NCI-H774 (cell line): ENCODE measurements around the gene MRC1.

Experiments used
- DNase-seq: peaks from one replicate; lab custom pipeline; 2025; lab: John Stamatoyannopoulos, UW

The MRC1 gene

GRCh38 chr10:17795813-17796594 is 13.1 kb upstream of the MRC1 start:
- DNase-seq = no peak

DNA sequence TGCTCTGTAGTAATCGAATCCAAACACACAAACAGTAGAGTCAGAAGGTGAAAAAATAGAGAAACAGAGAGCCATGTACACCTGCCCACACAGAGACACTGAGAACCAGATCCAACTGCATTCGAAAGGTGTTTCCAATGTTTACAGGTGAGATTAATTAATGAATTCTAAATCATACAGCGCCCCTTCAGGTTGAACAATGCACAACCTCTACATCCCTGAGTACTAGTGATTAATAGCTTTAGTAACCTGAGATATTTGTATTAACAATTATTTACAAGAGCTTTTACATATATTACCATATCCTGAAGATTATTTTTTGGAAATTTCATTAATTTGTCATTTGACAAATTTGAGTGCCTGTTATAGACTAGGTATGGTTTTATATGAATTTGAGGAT is 7.6 kb upstream of the MRC1 start:
- DNase-seq = peak; percentile 6

DNA sequence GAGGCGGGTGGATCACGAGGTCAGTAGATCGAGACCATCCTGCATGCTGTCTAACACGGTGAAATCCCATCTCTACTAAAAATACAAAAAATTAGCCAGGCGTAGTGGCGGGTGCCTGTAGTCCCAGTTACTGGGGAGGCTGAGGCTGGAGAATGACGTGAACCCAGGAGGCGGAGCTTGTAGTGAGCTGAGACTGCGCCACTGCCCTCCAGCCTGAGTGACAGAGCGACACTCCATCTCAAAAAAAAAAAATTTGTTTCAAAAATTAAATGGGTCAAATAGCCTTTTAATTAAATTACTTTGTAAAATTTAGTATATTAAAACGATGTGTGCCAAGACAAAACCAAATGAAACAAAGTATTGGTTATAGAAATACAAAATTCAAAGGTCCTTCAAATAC is 6.8 kb upstream of the MRC1 start:
- no peak for DNase-seq

- DNase-seq = no peak
Measured at GRCh38 chr10:17802976-17803375, 6.2 kb upstream of the MRC1 start.

GRCh38 chr10:17805330-17805729 is 3.8 kb upstream of the MRC1 start:
- no peak for DNase-seq

DNA sequence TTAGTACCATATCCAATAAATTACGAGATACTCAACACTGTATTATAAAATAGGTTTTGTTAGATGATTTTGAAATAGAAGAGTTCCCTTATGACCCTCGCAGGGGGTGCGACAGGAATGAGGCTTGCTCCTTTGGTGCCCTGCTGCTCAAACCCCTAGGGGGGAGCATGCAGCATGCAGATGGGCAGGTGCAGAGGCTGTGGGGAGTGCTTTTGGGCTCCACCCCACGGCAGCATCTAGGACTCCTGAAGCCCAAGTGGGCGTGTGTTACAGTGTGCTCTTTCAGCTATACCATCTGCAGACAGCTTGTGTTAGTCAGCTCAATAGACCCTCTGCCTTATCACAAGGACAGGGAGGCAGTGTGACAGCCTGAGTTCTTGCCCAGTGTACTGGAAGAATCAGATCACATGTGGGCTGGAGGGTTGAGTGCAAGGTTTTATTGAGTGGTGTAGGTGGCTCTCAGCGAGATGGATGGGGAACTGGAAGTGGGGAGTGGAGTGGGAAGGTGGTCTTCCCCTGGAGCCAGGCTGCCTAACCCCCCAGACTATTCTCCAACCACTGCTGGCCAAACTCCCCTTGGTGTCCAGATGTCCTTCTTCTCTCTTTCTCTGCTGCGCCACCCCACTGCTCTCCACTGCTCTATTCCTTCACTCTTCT is 3.1 kb upstream of the MRC1 start:
- no peak for DNase-seq

- no peak for DNase-seq
Measured at GRCh38 chr10:17811146-17811865, 2.2 kb downstream of the MRC1 start.

DNA sequence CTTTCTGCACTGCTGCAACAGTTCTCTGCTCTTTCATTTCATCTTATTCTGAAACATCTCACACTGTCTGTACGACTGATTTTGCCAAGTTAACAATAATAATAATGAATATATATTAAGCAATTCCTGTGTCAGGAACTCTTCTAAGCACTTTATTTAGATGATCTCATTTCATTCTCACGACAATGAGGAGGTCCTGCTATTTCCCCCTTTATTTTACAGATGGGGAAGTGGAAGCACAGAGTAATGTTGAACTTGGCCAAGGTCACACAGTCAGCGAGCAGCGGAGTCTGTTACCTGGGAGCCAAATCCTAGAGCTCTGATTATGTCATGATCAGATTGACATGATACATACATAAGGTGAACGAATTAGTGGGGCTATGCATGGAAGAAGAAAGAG is 5.8 kb downstream of the MRC1 start:
- DNase-seq = no peak

- DNase-seq = no peak
Measured at GRCh38 chr10:17816199-17816598, 7.1 kb downstream of the MRC1 start.

DNA sequence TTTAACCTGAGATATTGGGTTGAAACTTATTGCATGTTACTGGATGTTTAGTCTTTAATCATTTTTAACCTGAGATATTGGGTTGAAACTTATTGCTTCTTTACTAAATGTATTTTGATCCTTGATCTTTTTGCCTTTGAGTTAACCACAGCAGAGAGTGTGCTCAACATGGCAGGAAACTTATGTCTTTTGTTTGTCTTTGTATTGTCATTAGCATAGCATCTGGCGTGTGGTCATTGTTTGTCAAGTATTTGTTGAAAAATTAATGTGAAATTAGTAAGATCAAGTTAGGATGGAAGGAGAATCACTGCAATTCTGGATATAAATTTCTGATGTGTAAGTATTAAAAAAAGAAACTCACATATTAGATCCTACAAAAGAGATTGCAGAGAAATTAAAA is 8.2 kb downstream of the MRC1 start:
- no peak for DNase-seq

GRCh38 chr10:17817790-17818189 is 8.6 kb downstream of the MRC1 start:
- DNase-seq = no peak

DNA sequence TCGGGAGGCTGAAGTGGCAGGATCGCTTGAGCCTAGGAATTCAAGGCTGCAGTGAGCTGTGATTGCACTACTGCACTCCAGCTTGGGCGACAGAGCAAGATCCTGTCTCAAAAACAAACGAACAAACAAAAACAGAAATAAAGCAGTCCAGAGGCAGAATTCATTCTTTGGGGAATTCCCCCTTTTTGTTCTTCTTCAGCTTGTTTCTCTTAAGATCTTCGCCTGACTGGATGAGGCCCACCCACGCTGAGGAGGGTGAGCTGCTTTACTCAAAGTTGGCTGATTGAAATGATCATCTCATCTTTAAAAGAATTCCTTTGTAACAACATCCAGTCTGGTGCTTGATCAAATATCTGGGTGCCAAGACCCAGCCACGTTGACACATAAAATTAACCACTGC is 10.7 kb downstream of the MRC1 start:
- DNase-seq = no peak

DNA sequence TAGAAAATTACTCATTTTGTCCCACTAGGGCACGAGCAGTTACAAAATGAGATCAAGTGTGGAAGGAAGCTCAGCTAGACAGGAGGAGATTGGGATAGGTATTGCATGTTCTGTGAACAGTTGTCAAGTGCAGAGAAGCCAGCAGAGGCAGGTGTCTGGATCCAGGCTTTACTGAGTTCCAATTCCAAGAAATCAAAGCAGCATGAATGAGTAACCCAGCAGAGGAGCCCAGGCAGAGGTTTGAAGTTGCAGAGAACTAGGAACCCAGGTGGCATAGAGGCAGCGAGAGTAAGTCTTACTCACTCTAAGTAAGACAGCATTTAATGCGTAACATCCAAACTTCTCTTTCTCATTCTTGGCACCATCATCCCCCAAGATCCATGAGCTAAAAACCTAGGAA is 11.8 kb downstream of the MRC1 start:
- DNase-seq = no peak

DNA sequence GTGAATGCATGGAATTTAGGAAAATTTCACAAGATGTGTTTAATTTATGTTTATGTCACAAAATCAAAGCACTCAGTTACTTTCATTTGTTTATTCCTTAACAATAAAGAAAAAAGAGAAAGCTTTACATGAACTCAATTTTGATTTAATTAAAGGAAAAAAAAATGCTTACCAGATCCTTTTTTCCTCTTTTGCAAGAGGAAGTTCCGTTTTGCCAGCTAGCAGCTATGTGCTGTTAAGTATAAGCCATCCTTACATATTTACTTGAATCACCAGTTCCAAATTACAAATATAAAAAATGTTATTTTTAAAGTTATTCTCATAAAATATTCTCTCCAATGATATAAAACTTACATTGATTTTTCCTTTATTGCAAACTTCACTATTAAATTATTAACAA is 12.7 kb downstream of the MRC1 start:
- no peak for DNase-seq

DNA sequence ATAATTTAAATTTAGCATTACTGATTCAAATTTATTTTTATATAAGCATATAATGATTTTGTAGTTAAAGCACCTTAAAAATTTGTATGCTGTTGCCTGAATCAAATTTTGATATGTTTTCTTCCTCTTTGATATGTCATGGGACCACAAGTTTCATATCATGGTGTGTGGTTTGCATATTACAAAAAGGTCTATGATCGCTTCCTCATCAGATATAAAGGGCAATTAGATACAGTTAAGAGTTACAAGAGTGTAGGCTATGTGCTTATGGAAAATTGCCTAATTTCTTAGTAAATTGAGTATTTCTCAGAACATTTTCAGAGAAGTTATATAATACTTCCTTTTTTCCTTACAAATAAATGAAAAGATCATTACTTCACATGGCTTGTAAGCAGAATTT is 22.2 kb downstream of the MRC1 start:
- DNase-seq = no peak

DNA sequence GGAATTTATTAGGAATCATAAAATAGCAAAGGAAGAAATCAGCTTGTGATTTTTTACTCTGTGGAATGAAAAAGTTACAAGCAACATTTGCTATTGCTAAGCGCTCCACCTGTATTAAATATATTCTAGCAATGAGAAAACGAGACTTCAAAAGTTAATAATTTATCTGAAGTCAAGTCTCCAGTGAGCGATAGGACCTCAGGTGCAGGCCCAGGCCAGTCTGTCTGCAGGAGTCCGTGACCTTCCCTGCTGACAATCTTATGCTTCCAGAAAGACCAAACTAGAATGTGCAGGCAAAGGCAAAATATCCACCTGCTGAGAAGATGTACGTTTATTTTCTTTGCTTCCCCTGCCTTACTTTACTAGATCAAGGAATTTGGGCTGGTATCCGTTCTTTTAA is 22.7 kb downstream of the MRC1 start:
- DNase-seq = no peak

DNA sequence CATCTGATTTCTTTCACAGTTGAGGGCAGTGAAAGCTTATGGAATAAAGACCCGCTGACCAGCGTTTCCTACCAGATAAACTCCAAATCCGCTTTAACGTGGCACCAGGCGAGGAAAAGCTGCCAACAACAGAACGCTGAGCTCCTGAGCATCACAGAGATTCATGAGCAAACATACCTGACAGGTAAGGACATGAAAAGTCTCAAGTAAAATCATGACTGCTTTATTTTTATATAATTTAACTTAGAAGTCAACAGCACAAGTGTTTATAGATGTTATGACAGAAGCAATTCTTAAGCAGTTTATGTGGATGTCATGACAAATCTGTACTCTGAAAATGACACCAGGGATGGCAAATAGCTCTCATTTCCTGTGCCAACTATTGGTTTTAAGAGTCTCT is 24.5 kb downstream of the MRC1 start:
- no peak for DNase-seq

GRCh38 chr10:17835688-17836087 is 26.5 kb downstream of the MRC1 start:
- DNase-seq = no peak

DNA sequence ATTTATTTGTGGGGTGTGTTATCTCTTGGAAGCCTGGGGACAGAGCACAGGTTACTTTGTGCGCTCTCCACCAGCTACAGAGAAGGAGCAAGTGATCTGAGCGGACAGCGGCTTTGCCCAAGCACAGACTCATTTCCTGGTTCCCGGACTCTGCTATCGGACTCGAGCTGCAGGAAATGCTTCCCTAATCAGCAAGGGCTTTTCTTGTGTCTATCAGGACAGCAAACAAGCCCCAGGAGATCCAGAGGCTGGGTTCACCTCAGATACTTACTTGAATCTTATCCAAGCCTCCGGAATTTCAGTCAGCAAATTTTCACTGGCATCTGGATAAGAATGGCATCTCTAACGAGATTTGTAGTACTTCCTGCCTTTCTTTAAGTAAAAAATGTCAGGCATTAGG is 27.8 kb downstream of the MRC1 start:
- DNase-seq = no peak

GRCh38 chr10:17838080-17838648 is 29.0 kb downstream of the MRC1 start:
- DNase-seq = no peak

- no peak for DNase-seq
Measured at GRCh38 chr10:17841050-17841449, 31.9 kb downstream of the MRC1 start.

DNA sequence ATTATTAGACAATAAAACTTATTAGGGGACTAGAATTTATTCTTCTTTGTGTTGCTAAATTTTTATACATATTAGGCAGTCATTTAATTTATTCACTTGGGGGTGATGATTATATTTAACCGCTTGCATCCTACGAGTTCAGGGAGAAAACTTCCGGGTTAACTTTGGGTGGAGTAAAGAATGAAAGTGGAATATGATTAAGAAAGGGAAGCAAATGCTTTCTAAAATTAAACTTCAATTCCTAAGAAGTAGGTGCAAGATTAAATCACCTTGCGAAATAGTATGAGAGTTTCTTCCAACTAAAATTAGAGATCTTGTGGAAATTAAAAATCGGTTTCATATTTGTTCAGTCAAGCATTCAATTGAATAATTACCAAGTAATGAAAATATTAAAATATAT is 33.5 kb downstream of the MRC1 start:
- no peak for DNase-seq
